ENCODE data around the gene WIPI1.

WIPI1 gene

GRCh38 chr17:68460146-68460545 is 2.9 kb upstream of the WIPI1 start:
- DNase-seq (ENCODE audit: low read depth): no peak
- H3K4me3 ChIP-seq (ENCODE audit: low read length): no peak overlapping the region
- TF ChIP-seq CTCF (conservative IDR thresholded peaks at IDR 0.05; ENCODE audit: low read depth, low read length): no peak

GRCh38 chr17:68459037-68459639 is 1.8 kb upstream of the WIPI1 start:
- no peak for TF ChIP-seq CTCF (conservative IDR thresholded peaks at IDR 0.05; ENCODE audit: low read depth, low read length)
- DNase-seq (ENCODE audit: low read depth): no peak
- H3K4me3 ChIP-seq (ENCODE audit: low read length): no peak overlapping the region

GRCh38 chr17:68458260-68459036 is 1.2 kb upstream of the WIPI1 start:
- no peak for DNase-seq (ENCODE audit: low read depth)
- peak overlapping the region; percentile 70 for H3K4me3 ChIP-seq (ENCODE audit: low read length)
- TF ChIP-seq CTCF (conservative IDR thresholded peaks at IDR 0.05; ENCODE audit: low read depth, low read length): no peak

GRCh38 chr17:68457539-68458259 is 403 bp upstream of the WIPI1 start:
- no peak for TF ChIP-seq CTCF (conservative IDR thresholded peaks at IDR 0.05; ENCODE audit: low read depth, low read length)
- DNase-seq (ENCODE audit: low read depth): peak; percentile 91
- H3K4me3 ChIP-seq (ENCODE audit: low read length): peak overlapping the region; percentile 70

GRCh38 chr17:68456339-68457167 is 743 bp downstream of the WIPI1 start:
- peak overlapping the region; percentile 82 for H3K4me3 ChIP-seq (ENCODE audit: low read length)
- TF ChIP-seq CTCF (conservative IDR thresholded peaks at IDR 0.05; ENCODE audit: low read depth, low read length): no peak
- DNase-seq (ENCODE audit: low read depth): peak; percentile 74

GRCh38 chr17:68455901-68456338 is 1.4 kb downstream of the WIPI1 start:
- no peak for TF ChIP-seq CTCF (conservative IDR thresholded peaks at IDR 0.05; ENCODE audit: low read depth, low read length)
- no peak for DNase-seq (ENCODE audit: low read depth)
- H3K4me3 ChIP-seq (ENCODE audit: low read length): peak overlapping the region; percentile 82

Measured in retinal pigment epithelial cell (primary cell).